Measurements from ENCODE around the gene TRABD2B. TPM values are rescaled to one million over a fixed set of nuclear protein-coding genes. Genes with fewer than 3 reads are reported as not detected.

The TRABD2B gene
- total RNA-seq, 4 donors from 2014 or later, result 0.16 to 1.5 (median 0.55) TPM

- TF ChIP-seq CTCF (IDR thresholded peaks at IDR 0.05; ENCODE audit: low read depth), result no peak
Observed at GRCh38 chr1:47941609-47942239, 55.5 kb downstream of the TRABD2B start.

- no peak for TF ChIP-seq CTCF (IDR thresholded peaks at IDR 0.05; ENCODE audit: low read depth)
Observed at GRCh38 chr1:47940779-47941178, 56.4 kb downstream of the TRABD2B start.

- no peak for TF ChIP-seq CTCF (IDR thresholded peaks at IDR 0.05; ENCODE audit: low read depth)
Observed at GRCh38 chr1:47940326-47940725, 56.9 kb downstream of the TRABD2B start.

- TF ChIP-seq CTCF (IDR thresholded peaks at IDR 0.05; ENCODE audit: low read depth), result no peak
Observed at GRCh38 chr1:47938520-47938919, 58.7 kb downstream of the TRABD2B start.

- no peak for TF ChIP-seq CTCF (IDR thresholded peaks at IDR 0.05; ENCODE audit: low read depth)
Observed at GRCh38 chr1:47937586-47938254, 59.5 kb downstream of the TRABD2B start.

- TF ChIP-seq CTCF (IDR thresholded peaks at IDR 0.05; ENCODE audit: low read depth), result no peak
Observed at GRCh38 chr1:47936916-47937551, 60.2 kb downstream of the TRABD2B start.

GRCh38 chr1:47935856-47936255 is 61.3 kb downstream of the TRABD2B start:
- TF ChIP-seq CTCF (IDR thresholded peaks at IDR 0.05; ENCODE audit: low read depth), result no peak
